Glutamatergic neuron (in vitro differentiated cells): ENCODE results near the gene POLR1B. TPM values are rescaled to one million over a fixed set of nuclear protein-coding genes. Genes with fewer than 3 reads are reported as not detected.
"Not testable (repeated sequence)": the region's sequence is repeated elsewhere in the genome, so short reads cannot be mapped to it uniquely, and the experiment has no call there.

Experiments
- DNase-seq: peaks from one replicate; pipeline ENCODE4 v3.0.0; 2022
- H3K27ac Mint-ChIP-seq: one replicate; pipeline ENCODE4 v1.8.0; 2020; ENCODE audit warnings: mild to moderate bottlenecking, mixed read lengths, inconsistent platforms; ENCODE audit not compliant: unreplicated experiment
- H3K27me3 Mint-ChIP-seq: one replicate; pipeline ENCODE4 v1.8.0; 2020; ENCODE audit warnings: mild to moderate bottlenecking, moderate library complexity, mixed read lengths, inconsistent platforms; ENCODE audit not compliant: unreplicated experiment
- H3K36me3 Mint-ChIP-seq: one replicate; pipeline ENCODE4 v1.8.0; 2020; ENCODE audit warnings: mild to moderate bottlenecking, mixed read lengths, inconsistent platforms; ENCODE audit not compliant: unreplicated experiment
- H3K4me1 Mint-ChIP-seq: one replicate; pipeline ENCODE4 v1.8.0; 2020; ENCODE audit warnings: mild to moderate bottlenecking, low read depth, mixed read lengths, inconsistent platforms; ENCODE audit not compliant: unreplicated experiment
- H3K4me3 Mint-ChIP-seq: one replicate; pipeline ENCODE4 v1.8.0; 2020; ENCODE audit warnings: mild to moderate bottlenecking, mixed read lengths, inconsistent platforms; ENCODE audit not compliant: unreplicated experiment
- H3K9me3 Mint-ChIP-seq: one replicate; pipeline ENCODE4 v1.8.0; 2020; ENCODE audit warnings: mild to moderate bottlenecking, moderate library complexity, mixed read lengths, inconsistent platforms; ENCODE audit not compliant: unreplicated experiment
- CTCF ChIP-seq: fragments of 200-600 bp; sonication (generic); IDR thresholded peaks from one replicate; pipeline ENCODE4 v1.5.0; 2021; ENCODE audit not compliant: partially characterized antibody, unreplicated experiment
- total RNA-seq: library from RNA; stranded (reverse); fragmentation: NEBNext Ultra II Directional; extraction: Animal tissue kit (Norgen Biotek cat#: 25700); gene quantifications from one replicate; pipeline ENCODE4 v1.2.1, GENCODE V29; 2021; ENCODE audit not compliant: unreplicated experiment

Gene POLR1B
- total RNA-seq, 1 donor from 2014 or later, result 13.9 TPM

- H3K9me3 Mint-ChIP-seq, result no peaks in the 10 kb centered on the region
- TF ChIP-seq CTCF, result no peak
- no peak overlapping the region for H3K27ac Mint-ChIP-seq
Observed at GRCh38 chr2:112606547-112606946, 64.3 kb downstream of the POLR1B start.

GRCh38 chr2:112607680-112608438, 65.6 kb downstream of the POLR1B start:
- Mint-ChIP-seq H3K4me3 (no peak overlapping the region), H3K27me3 (peaks cover 2% of the 10 kb centered on the region), H3K9me3 (no peaks in the 10 kb centered on the region), H3K36me3 (no peaks in the 10 kb centered on the region), H3K27ac (no peak overlapping the region), H3K4me1 (no peaks in the 10 kb centered on the region)
- DNase-seq, result no peak
- no peak for TF ChIP-seq CTCF

More at GRCh38 chr2:112606547-112606946, 64.3 kb downstream of the POLR1B start:
- no peaks in the 10 kb centered on the region for H3K36me3 Mint-ChIP-seq
- H3K4me1 Mint-ChIP-seq, result no peaks in the 10 kb centered on the region
- H3K4me3 Mint-ChIP-seq, result no peak overlapping the region
- DNase-seq, result no peak
- no peaks in the 10 kb centered on the region for H3K27me3 Mint-ChIP-seq

DNA sequence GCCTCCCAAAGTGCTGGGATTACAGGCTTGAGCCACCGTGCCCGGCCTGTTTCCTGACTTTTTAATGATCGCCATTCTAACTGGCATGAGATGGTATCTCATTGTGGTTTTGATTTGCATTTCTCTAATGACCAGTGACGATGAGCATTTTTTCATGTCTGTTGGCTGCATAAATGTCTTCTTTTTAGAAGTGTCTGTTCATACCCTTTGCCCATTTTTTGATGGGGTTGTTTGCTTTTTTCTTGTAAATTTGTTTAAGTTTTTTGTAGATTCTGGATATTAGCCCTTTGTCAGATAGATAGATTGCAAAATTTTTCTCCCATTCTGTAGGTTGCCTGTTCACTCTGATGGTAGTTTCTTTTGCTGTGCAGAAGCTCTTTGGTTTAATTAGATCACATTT, 67.1 kb downstream of the POLR1B start:
- H3K4me1 Mint-ChIP-seq, DNase-seq, H3K4me3 Mint-ChIP-seq, H3K27me3 Mint-ChIP-seq, H3K36me3 Mint-ChIP-seq, H3K9me3 Mint-ChIP-seq, H3K27ac Mint-ChIP-seq: not testable (repeated sequence)

- H3K4me3 Mint-ChIP-seq, H3K4me1 Mint-ChIP-seq, DNase-seq, H3K36me3 Mint-ChIP-seq, H3K27ac Mint-ChIP-seq, H3K27me3 Mint-ChIP-seq, H3K9me3 Mint-ChIP-seq: not testable (repeated sequence)
Observed at GRCh38 chr2:112612283-112612682, 70.0 kb downstream of the POLR1B start.

DNA sequence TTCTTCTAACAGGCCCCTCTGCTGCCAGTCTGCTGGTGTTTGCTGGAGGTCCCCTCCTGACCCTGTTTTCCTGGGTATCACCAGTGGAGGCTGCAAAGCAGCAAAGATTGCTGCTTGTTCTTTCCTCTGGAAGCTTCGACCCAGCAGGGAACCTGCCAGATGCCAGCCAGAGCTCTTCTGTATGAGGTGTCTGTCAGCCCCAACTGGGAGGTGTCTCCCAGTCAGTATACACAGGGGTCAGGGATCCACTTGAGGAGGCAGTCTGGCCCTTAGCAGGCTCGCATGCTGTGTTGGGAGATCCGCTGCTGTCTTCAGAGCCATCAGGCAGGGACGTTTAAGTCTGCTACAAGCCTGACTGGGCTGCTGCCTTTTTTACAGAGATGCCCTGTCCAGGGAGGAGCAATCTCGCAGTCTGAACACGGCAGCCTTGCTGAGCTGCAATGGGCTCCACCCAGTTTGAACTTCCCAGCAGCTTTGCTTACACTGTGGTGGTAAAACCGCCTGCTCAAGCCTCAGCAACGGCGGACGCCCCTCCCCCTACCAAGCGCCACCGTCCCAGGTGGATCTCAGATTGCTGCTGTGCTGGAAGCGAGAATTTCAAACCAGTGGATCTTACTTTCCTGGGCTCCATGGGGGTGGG, 72.1 kb downstream of the POLR1B start:
- Mint-ChIP-seq H3K4me1 (no peaks in the 10 kb centered on the region), H3K27ac (no peak overlapping the region), H3K9me3 (no peaks in the 10 kb centered on the region), H3K4me3 (no peak overlapping the region), H3K27me3 (peaks cover 2% of the 10 kb centered on the region), H3K36me3 (no peaks in the 10 kb centered on the region)
- no peak for TF ChIP-seq CTCF
- DNase-seq, result peak; percentile 50

- no peaks in the 10 kb centered on the region for H3K9me3 Mint-ChIP-seq
- H3K4me1 Mint-ChIP-seq, result no peaks in the 10 kb centered on the region
- H3K36me3 Mint-ChIP-seq, result no peaks in the 10 kb centered on the region
- H3K27ac Mint-ChIP-seq, result no peak overlapping the region
- TF ChIP-seq CTCF, result no peak
- peaks cover 2% of the 10 kb centered on the region for H3K27me3 Mint-ChIP-seq
- H3K4me3 Mint-ChIP-seq, result no peak overlapping the region
- DNase-seq, result no peak
Observed at GRCh38 chr2:112615051-112615450, 72.8 kb downstream of the POLR1B start.

DNA sequence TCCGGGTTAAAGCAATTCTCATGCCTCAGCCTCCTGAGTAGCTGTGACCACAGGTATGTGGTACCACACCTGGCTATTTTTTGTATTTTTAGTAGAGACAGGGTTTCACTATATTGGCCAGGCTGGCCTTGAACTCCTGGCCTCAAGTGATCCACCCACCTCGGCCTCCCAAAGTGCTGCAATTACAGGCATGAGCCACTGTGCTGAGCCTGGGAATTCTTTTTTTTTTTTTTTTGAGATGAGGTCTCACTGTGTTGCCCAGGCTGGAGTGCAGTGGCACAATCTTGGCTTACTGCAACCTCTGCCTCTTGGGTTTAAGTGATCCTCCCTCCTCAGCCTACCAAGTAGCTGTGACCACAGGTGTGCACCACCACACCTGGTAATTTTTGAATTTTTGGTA, 73.5 kb downstream of the POLR1B start:
- H3K27ac Mint-ChIP-seq, H3K4me1 Mint-ChIP-seq, H3K4me3 Mint-ChIP-seq, H3K27me3 Mint-ChIP-seq, H3K36me3 Mint-ChIP-seq, H3K9me3 Mint-ChIP-seq, DNase-seq: not testable (repeated sequence)
